ENCODE measurements around the gene GRK2. TPM values are rescaled to one million over a fixed set of nuclear protein-coding genes. Genes with fewer than 3 reads are reported as not detected.

Gene GRK2
- total RNA-seq, 1 experiment from 2014 or later, result 56.3 TPM

- peak; percentile 70 for DNase-seq
- H3K27ac ChIP-seq (ENCODE audit: insufficient read length, low read depth, low read length), result no peak overlapping the region
Measured at GRCh38 chr11:67270256-67271204, 4.3 kb downstream of the GRK2 start.

More at GRCh38 chr11:67270256-67271204, 4.3 kb downstream of the GRK2 start:
- peaks cover 8% of the 10 kb centered on the region for H3K23me2 ChIP-seq (ENCODE audit: insufficient read length, low read depth, low read length, poor library complexity, severe bottlenecking)
- H3K4ac ChIP-seq (ENCODE audit: low read depth, low read length), result no peak overlapping the region
- no peak overlapping the region for H2AFZ ChIP-seq (ENCODE audit: low read length)
- H4K20me1 ChIP-seq (ENCODE audit: control insufficient read depth, insufficient read depth, insufficient read length), result peaks cover 3% of the 10 kb centered on the region
- Mint-ChIP-seq H3K27me3 (ENCODE audit: low read depth) (peaks cover 6% of the 10 kb centered on the region), H3K36me3 (ENCODE audit: insufficient read depth in 1 of 3, low read depth in 3 of 3) (peaks cover 0 to 11% (median 10%) of the 10 kb centered on the region in 3 experiments; a peak in 5 of 7 replicates), H3K27ac (peak overlapping the region; percentile 63 to 88 (median 83)), H3K4me3 (peak overlapping the region; percentile 28 to 73), H3K9me3 (no peaks in the 10 kb centered on the region), H3K4me1 (peaks cover 32 to 38% of the 10 kb centered on the region in 2 experiments)
- H3K27me3 ChIP-seq (ENCODE audit: insufficient read depth, low read length), result no peaks in the 10 kb centered on the region
- TF ChIP-seq, protein P1, sequence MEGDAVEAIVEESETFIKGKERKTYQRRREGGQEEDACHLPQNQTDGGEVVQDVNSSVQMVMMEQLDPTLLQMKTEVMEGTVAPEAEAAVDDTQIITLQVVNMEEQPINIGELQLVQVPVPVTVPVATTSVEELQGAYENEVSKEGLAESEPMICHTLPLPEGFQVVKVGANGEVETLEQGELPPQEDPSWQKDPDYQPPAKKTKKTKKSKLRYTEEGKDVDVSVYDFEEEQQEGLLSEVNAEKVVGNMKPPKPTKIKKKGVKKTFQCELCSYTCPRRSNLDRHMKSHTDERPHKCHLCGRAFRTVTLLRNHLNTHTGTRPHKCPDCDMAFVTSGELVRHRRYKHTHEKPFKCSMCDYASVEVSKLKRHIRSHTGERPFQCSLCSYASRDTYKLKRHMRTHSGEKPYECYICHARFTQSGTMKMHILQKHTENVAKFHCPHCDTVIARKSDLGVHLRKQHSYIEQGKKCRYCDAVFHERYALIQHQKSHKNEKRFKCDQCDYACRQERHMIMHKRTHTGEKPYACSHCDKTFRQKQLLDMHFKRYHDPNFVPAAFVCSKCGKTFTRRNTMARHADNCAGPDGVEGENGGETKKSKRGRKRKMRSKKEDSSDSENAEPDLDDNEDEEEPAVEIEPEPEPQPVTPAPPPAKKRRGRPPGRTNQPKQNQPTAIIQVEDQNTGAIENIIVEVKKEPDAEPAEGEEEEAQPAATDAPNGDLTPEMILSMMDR (conservative IDR thresholded peaks at IDR 0.05), result no peak
- H2BK5ac ChIP-seq (ENCODE audit: insufficient read length, low read length), result no peak overlapping the region
- peaks cover 12% of the 10 kb centered on the region; the same call in 1 of the 2 replicates for H3K79me2 ChIP-seq (ENCODE audit: insufficient read depth, low read length)
- H3K56ac ChIP-seq (ENCODE audit: insufficient read length, low read depth, low read length), result no peak overlapping the region
- H3K18ac ChIP-seq (ENCODE audit: insufficient read length, low read depth, low read length), result no peak overlapping the region
- no peak overlapping the region for H3K23ac ChIP-seq (ENCODE audit: insufficient read length, low read depth, low read length)
- H4K8ac ChIP-seq (replicated peaks; ENCODE audit: insufficient read length, low read depth, low read length), result no peak overlapping the region
- H2BK120ac ChIP-seq (ENCODE audit: low read depth, low read length, poor library complexity, severe bottlenecking), result no peak overlapping the region
- H2BK20ac ChIP-seq (ENCODE audit: low read depth, low read length, poor library complexity, severe bottlenecking), result no peak overlapping the region
- H3K14ac ChIP-seq (ENCODE audit: insufficient read depth, low read length), result no peak overlapping the region
- no peaks in the 10 kb centered on the region for H3K79me1 ChIP-seq (ENCODE audit: insufficient read depth, low read depth, low read length, poor library complexity, severe bottlenecking)
- WGBS (ENCODE audit: extremely low coverage, insufficient read length, low lambda C conversion rate), result no CpG with 5 or more reads among the region's 28 CpGs
- H2BK12ac ChIP-seq (ENCODE audit: insufficient read length, low read depth, low read length), result no peak overlapping the region
- no peak overlapping the region for H3T11ph ChIP-seq (ENCODE audit: low read length)
- H3K4me1 ChIP-seq (ENCODE audit: insufficient read depth, low read length), result peaks cover 12% of the 10 kb centered on the region
- H2BK15ac ChIP-seq (ENCODE audit: low read depth, low read length), result no peak overlapping the region
- no peak overlapping the region for H3K9ac ChIP-seq (ENCODE audit: extremely low read depth, insufficient read length, low read length)
- no peak overlapping the region for H4K5ac ChIP-seq (ENCODE audit: insufficient read length, low read depth, low read length)
- no peak overlapping the region for H4K91ac ChIP-seq (ENCODE audit: insufficient read length, low read depth, low read length)
- no peak overlapping the region for H2AK5ac ChIP-seq (ENCODE audit: insufficient read length, low read length)
- peak overlapping the region; percentile 31 for H3K4me2 ChIP-seq (ENCODE audit: insufficient read depth, insufficient read length, low read length)
- no peaks in the 10 kb centered on the region for H3K9me3 ChIP-seq (ENCODE audit: control insufficient read depth, low read depth, low read length)

Measured in H9 (cell line).